ENCODE data around the gene TOP2A. TPM values are rescaled to one million over a fixed set of nuclear protein-coding genes. Genes with fewer than 3 reads are reported as not detected.
A peak's percentile ranks its signal among the peaks of the same experiment; 100 is the strongest.

The TOP2A gene
- polyA plus RNA-seq, 1 donor from 2014 or later: 7.8 TPM

- no peaks in the 10 kb centered on the region for H3F3A ChIP-seq (ENCODE audit: insufficient read depth, low read length, poor library complexity, severe bottlenecking)
- H3K36me3 ChIP-seq (ENCODE audit: insufficient read depth, low read length): no peaks in the 10 kb centered on the region
- H3K4me3 ChIP-seq (ENCODE audit: low read length): peak overlapping the region; percentile 91
- peaks cover 60% of the 10 kb centered on the region for H3K79me2 ChIP-seq (replicated peaks; ENCODE audit: insufficient read depth, low read length)
- H4K20me1 ChIP-seq (ENCODE audit: insufficient read depth): no peaks in the 10 kb centered on the region
- no peak for TF ChIP-seq SMC3 (conservative IDR thresholded peaks at IDR 0.05; ENCODE audit: poor library complexity)
- TF ChIP-seq, protein P1, sequence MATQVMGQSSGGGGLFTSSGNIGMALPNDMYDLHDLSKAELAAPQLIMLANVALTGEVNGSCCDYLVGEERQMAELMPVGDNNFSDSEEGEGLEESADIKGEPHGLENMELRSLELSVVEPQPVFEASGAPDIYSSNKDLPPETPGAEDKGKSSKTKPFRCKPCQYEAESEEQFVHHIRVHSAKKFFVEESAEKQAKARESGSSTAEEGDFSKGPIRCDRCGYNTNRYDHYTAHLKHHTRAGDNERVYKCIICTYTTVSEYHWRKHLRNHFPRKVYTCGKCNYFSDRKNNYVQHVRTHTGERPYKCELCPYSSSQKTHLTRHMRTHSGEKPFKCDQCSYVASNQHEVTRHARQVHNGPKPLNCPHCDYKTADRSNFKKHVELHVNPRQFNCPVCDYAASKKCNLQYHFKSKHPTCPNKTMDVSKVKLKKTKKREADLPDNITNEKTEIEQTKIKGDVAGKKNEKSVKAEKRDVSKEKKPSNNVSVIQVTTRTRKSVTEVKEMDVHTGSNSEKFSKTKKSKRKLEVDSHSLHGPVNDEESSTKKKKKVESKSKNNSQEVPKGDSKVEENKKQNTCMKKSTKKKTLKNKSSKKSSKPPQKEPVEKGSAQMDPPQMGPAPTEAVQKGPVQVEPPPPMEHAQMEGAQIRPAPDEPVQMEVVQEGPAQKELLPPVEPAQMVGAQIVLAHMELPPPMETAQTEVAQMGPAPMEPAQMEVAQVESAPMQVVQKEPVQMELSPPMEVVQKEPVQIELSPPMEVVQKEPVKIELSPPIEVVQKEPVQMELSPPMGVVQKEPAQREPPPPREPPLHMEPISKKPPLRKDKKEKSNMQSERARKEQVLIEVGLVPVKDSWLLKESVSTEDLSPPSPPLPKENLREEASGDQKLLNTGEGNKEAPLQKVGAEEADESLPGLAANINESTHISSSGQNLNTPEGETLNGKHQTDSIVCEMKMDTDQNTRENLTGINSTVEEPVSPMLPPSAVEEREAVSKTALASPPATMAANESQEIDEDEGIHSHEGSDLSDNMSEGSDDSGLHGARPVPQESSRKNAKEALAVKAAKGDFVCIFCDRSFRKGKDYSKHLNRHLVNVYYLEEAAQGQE (IDR thresholded peaks at IDR 0.05; ENCODE audit: borderline replicate concordance): no peak
- no peaks in the 10 kb centered on the region for H3K9me2 ChIP-seq (ENCODE audit: insufficient read depth, low read length)
- no peaks in the 10 kb centered on the region for H3K9me3 ChIP-seq (ENCODE audit: low read length)
- H3K9ac ChIP-seq (ENCODE audit: low read length): peak overlapping the region; percentile 23
- H3K4me2 ChIP-seq (ENCODE audit: low read length): no peak overlapping the region
- no peak overlapping the region for H3K27ac ChIP-seq (ENCODE audit: low read length)
- no peaks in the 10 kb centered on the region for H3K27me3 ChIP-seq (ENCODE audit: insufficient read depth, low read depth, low read length)
- no peak overlapping the region for H2AFZ ChIP-seq (ENCODE audit: low read depth, low read length)
These were observed 70.9 kb downstream of the TOP2A start for GRCh38 chr17:40346765-40347158.

DNA sequence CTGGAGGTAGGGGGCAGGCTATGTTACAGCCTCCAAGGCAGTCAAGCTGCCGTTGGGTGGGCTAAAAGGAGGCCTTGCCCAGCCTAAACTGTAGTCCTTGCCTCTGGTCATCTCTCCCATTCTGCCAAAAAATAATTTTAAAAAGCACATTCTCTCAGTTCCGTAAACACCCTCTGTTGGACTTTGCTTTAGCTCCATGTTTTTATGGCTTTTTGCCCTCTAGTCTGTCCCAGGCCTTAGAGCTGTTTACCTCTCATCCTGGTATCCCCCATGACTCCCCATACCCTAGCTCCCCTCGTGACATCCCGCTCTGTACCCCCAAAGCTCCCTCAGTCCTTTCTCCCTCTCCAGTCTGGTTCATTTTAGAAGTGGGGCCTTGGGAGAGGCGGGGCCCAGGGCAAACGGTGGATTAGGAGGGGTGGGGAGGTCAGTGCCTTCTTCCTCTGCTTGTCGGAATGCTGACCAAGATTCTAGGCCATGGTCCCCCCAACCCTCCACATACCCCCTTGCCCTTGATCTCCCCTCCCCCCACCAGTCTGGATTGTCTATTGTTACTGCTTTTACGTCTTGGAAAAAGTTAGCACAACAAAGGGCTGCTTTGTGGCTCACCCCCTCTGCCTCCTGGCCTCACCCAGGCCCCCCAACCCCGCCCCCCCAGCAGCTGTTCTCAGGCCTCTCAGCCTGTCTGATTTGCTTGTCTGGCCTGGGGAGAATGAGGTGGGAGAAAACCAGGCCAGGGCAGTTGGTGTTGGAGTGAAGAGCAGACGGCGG lies 71.5 kb downstream of the TOP2A start:
- no peaks in the 10 kb centered on the region for H3F3A ChIP-seq (ENCODE audit: insufficient read depth, low read length, poor library complexity, severe bottlenecking)
- no peaks in the 10 kb centered on the region for H3K27me3 ChIP-seq (ENCODE audit: insufficient read depth, low read depth, low read length)
- H3K36me3 ChIP-seq (ENCODE audit: insufficient read depth, low read length): no peaks in the 10 kb centered on the region
- peak overlapping the region; percentile 91 for H3K4me3 ChIP-seq (ENCODE audit: low read length)
- peak overlapping the region; percentile 97 for H3K9ac ChIP-seq (ENCODE audit: low read length)
- no peaks in the 10 kb centered on the region for H3K9me2 ChIP-seq (ENCODE audit: insufficient read depth, low read length)
- H2AFZ ChIP-seq (ENCODE audit: low read depth, low read length): no peak overlapping the region
- H3K27ac ChIP-seq (ENCODE audit: low read length): peak overlapping the region; percentile 68
- no peaks in the 10 kb centered on the region for H3K9me3 ChIP-seq (ENCODE audit: low read length)
- H4K20me1 ChIP-seq (ENCODE audit: insufficient read depth): no peaks in the 10 kb centered on the region
- TF ChIP-seq CTCF (IDR thresholded peaks at IDR 0.05; ENCODE audit: poor library complexity, severe bottlenecking) (no peak), TAF1 (IDR thresholded peaks at IDR 0.05; ENCODE audit: low read depth) (no peak), MXI1 (conservative IDR thresholded peaks at IDR 0.05; ENCODE audit: poor library complexity, severe bottlenecking) (no peak), SMC3 (conservative IDR thresholded peaks at IDR 0.05; ENCODE audit: poor library complexity) (no peak), RAD21 (conservative IDR thresholded peaks at IDR 0.05) (no peak), EP300 (conservative IDR thresholded peaks at IDR 0.05; ENCODE audit: poor library complexity, severe bottlenecking) (no peak), EZH2 (IDR thresholded peaks at IDR 0.05; ENCODE audit: borderline replicate concordance, insufficient read depth, low read length, poor library complexity, severe bottlenecking) (no peak), POLR2AphosphoS5 (IDR thresholded peaks at IDR 0.05) (no peak)
- TF ChIP-seq, protein P1 (IDR thresholded peaks at IDR 0.05; ENCODE audit: borderline replicate concordance): no peak
- H3K79me2 ChIP-seq (replicated peaks; ENCODE audit: insufficient read depth, low read length): peaks cover 60% of the 10 kb centered on the region
- H3K4me2 ChIP-seq (ENCODE audit: low read length): peak overlapping the region; percentile 78

Data from neural cell (in vitro differentiated cells).